Fibroblast of skin of left quadriceps (primary cell): ENCODE measurements around the gene SLC6A2.
"Not testable (repeated sequence)": the region's sequence is repeated elsewhere in the genome, so short reads cannot be mapped to it uniquely, and the experiment has no call there.

ENCODE experiments used
- DNase-seq, 2 experiments: peaks; one replicate each; pipeline ENCODE4 v3.0.0-alpha.2; 2013; ENCODE audit warnings: low read depth in 2 of 2

The SLC6A2 gene

DNA sequence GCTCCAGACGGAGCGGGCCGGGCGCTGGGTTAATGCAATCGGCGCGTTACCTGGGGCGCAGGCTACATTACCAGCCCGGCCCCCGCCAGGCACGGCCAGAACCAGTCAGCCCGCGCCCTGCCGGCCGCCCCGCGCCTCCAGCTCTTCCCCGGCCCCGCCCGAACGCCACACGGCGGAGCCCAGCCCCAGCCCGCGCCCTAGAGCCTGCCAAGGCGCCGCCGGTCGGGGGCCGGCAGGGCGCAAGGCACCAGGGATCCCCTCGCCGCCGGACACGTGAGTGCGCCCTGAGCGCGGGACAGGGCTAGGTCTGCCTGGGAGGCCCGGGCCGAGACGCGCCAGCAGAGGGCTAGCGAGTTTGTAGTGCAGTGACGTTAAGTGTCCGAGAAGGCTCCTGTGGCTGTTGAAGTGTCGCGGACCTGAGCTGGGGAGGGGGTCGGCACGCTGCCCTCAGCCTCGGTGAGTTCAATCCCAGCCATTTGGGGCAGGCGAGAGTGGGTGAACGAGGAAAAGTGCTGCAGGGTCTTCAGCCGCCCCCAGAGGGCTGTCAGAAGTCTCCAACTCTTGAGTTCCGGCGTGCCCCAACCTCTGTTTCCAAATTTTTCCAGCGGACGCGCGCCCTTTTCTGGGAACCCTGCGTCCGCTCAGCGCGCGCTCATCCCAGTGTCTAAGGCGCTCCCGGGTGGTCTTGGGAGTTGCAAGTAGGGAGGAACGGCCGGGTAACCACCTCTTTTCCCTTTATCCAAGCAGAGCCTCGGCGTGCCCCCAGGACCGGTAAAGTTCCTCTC lies at the start of gene SLC6A2:
TSS of gene SLC6A2 (plus strand) at position 92 of the 785 bp plus-strand sequence. CDS start 707 bp downstream, outside the sequence.
- no peak for DNase-seq

GRCh38 chr16:55613613-55614335 lies 42.0 kb upstream of the SLC6A2 start:
- no peak for DNase-seq

DNA sequence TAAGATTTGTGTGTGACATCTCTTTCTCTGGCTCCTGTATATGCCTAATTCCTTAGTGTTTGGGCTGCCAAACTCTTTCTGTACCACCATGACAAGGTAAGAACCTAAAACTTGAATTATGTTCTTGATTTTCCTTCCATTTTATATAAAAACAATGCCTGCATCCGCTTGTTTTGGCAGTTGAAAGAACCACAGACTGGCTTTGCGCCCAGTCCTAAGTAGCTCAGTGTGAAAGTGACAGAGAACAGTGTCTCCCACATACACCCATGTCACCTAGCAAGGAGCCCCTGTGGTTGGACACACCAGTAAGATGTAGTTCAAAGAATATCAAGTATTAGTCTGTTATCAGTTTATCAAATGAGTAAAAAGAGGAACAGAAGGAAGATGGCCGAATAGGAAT lies 40.7 kb upstream of the SLC6A2 start:
- DNase-seq = no peak

DNA sequence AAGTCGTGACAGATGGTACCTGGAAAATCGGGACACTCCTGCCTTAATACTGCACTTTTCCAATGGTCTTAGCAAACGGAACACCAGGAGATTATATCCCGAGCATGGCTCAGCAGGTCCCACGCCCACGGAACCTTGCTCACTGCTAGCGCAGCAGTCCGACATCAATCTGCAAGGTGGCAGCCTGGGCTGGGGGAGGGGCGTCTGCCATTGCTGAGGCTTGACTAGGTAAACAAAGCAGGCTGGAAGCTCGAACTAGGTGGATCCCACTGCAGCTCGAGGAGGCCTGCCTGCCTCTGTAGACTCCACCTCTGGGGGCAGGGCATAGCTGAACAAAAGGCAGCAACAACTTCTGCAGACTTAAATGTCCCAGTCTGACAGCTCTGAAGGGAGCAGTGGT lies 40.1 kb upstream of the SLC6A2 start:
- not testable (repeated sequence) for DNase-seq

DNA sequence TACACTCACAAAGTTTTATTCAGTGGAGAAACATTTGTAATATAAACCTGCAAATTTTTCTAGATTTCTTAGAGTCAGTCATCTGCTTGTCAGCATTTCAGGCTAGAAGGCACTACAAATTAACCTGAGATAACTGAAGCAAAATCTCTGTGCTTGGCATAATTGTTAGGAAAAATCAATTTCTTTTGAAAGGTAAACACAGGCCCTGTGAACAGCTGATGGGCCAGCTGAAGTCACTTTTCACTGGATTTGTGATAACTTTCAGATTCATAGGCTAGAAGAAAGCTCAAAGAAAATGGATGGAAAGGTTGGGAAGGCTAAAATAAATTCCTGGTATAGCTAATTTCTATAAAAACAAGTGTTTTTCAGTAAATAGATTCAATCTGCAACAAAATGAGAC lies 34.0 kb upstream of the SLC6A2 start:
- DNase-seq = no peak

GRCh38 chr16:55622272-55622671 lies 33.5 kb upstream of the SLC6A2 start:
- no peak for DNase-seq

DNA sequence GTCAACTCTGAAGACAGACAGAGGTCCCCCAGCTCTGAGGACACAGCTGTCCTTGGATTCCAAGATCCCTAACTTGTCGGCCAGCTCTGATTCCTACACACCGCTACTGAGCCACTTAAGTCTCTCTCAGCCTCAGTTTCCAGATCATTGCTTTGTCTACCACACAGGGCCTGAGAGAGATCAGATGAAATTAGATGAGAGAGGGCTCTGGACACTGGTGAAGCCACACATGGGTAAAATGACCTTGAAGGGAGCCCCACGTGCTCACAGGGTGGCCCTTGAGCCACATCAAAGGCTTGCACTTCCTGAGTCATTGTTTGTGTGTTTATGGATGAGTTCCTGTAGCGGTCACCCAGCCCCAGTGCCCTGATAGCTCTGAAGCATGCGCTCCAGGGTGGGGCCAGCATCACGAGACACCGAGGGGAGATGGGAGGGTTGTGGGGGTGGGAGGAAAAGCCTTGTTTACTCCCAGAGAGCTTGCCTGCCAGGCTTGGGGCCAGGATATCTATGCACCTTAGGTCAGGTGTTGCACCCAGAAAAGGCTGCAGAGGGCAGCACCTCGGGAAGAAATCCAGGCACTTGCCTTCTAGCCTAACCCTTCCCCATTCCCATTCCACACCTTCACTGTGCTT lies 32.7 kb upstream of the SLC6A2 start:
- DNase-seq = no peak

- DNase-seq = no peak
These were observed 32.1 kb upstream of the SLC6A2 start for GRCh38 chr16:55623640-55624039.

DNA sequence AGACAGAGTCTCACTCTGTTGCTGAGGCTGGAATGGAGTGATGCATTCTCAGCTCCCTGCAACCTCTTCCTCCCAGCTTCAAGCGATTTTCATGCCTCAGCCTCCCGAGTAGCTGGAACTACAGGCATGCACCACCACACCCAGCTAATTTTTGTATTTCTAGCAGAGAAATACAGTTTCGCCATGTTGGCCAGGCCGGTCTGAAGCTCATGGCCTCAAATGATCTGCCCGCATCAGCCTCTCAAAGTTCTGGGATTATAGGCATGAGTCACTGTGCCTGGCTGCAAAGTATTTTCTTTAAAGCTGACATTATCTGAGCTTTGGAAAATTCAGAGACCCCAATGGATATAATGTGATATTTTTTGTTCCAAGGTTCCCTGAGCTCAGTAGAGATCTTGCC lies 31.1 kb upstream of the SLC6A2 start:
- DNase-seq = no peak

GRCh38 chr16:55625843-55626242 lies 29.9 kb upstream of the SLC6A2 start:
- DNase-seq = no peak

DNA sequence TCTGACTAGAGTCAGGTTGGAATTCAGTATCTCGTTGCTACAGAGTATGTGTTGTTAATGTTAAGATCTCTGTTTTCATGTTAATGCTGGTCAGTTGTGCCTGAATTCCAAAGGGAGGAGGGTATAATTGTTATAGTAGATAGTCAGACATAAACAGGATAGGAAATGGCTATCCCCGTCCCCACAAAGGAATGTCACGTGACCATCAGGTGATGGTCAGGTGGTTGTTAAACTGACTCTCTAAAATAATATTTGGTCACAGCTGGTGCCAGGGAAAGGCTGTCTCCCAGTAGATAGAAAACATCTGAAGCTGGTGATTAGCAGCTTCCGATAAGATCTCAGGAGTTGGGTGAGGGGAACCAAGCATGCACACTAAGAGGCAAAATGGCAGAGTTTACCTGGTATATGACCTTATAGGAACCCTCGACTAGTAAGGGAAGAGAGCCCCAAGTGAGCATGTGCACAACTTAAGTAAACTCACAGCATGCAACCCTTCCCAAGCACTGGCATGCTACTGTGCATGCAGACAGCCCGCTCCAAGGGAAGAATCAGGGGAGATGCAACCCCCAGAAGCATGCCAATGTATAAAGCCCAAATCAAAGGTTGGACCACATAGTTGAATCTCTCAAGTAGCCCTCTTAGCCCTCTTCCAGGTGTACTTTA lies 27.4 kb upstream of the SLC6A2 start:
- no peak for DNase-seq

GRCh38 chr16:55630774-55631173 lies 25.0 kb upstream of the SLC6A2 start:
- DNase-seq = no peak

DNA sequence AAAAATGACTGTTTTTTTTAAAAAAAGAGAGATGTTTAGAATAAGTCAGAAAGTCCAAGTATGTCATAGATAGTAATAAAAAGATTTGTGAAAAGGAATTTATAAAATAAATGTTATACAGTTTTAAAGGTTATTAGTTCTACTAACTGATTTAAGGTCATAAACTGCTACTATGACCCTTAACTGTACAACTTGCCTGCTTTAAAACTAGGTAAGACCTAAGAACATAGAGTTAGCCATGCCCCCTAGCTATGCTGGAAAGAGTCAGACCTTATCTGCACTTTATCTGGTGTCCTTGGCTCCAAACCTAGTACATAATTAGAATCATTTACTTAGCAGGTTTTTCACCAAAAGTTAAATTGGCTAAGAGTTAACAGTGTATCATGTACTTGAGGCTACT lies 23.5 kb upstream of the SLC6A2 start:
- DNase-seq = no peak

GRCh38 chr16:55634193-55634592 lies 21.6 kb upstream of the SLC6A2 start:
- no peak for DNase-seq

GRCh38 chr16:55638256-55638655 lies 17.5 kb upstream of the SLC6A2 start:
- no peak for DNase-seq

DNA sequence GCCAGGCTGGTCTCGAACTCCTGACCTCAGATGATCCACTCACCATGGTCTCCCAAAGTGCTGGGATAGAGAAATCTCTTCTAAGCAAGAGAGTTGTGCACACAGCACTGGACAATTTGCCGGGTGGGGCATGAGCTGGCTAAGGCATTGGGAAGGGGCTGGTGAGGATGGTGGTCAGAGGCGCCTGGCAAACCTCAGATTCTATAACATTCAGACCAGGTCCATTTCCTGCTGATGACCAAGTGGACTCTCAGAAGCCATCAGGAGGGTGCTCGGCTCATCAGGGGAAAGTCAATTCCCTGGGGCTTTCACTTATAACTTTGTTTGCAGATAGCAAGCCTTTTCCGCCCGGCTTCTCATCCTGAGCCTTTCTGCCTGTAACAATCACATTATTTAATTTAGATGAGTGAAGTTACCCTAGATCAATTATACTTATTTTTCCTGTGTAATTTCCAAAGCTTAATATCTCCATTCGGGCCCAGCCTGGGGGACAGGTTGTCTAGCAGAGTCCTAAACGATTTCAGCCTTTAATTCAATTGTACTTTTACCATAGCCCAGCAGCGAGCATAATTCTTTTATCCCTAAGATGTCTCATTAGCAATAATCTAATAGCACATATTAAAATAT lies 15.0 kb upstream of the SLC6A2 start:
- no peak for DNase-seq

DNA sequence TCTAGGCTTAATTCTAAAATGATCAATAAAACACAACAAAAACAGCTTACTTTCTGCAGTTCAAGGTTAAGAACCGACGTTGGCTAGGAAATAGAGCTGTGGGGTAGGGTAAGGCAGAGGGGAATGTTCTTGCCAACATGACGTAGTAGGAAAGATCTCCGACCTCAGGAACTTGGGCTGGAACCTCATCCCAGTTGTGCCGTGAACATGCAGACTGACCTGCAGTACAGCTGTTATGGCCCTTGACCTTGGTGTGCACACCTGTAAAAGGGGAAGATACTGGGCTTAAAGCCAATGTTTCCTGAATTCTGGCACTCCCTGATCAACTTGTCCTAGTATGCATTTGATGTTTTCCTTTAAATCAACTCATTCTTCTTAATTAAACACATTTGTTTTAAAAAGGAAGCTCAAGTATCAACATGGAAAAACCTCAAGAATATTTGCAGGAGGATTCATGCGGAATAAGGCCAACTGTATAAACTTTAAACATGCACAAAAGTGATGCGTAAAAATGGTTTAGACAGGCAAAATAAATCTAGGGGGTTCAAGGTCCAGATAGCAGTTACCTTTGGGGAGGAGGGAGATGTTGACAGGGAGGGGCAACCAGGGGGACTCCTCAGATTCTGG lies 14.2 kb upstream of the SLC6A2 start:
- peak; percentile 19 to 29 for DNase-seq

GRCh38 chr16:55642611-55643010 lies 13.2 kb upstream of the SLC6A2 start:
- no peak for DNase-seq

DNA sequence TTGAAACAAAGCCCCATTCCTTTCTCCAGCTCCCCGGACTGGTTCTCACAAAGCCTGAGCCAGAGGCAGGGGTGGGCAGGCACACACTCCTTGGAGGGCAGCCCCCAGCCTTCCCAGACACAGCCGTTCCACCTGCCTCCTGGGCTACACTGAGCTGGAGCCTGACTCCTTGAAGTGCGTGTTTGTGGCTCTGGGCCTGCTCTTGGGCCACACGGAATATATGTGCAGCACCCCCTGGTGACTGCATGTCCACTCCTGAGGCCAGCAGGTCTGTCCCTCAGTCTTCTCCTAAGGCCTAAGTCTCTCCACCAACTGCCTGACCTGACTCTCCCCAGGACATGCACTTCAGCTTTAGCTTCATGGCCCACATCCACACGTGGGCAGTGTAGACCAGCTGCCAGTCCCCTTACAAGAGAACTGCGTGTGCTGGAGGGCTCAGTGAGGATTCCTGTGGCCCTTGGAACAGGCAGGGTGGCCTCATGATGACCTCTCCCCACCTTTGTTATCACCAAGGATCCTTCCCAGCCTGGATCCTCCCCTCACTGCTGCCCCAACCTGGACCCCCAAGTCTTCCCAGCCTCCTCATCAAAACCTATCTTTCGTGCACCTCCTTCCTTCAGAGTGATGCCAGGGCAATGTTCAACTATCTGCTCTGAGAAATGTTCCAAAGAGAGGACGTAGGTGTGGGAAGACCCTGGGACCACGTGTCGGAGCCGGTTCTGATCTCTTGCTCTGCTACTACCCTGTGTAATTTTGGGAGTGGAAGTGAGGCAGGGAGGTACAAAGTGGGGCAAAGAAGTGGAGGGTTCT lies 12.4 kb upstream of the SLC6A2 start:
- no peak for DNase-seq

- DNase-seq = no peak
These were observed 9.8 kb upstream of the SLC6A2 start for GRCh38 chr16:55645986-55646385.
